Neural cell (in vitro differentiated cells): Measurements from ENCODE around the gene TAF3. TPM values are rescaled to one million over a fixed set of nuclear protein-coding genes. Genes with fewer than 3 reads are reported as not detected.

Experiments used
- H2AFZ ChIP-seq: fragments of 200-600, 300-800 bp; sonication (generic), shearing (Covaris generic); 2 replicates; pipeline ENCODE4 v1.6.0; 2014; ENCODE audit warnings: low read depth, mild to moderate bottlenecking, antibody characterized with exemption, low read length, moderate library complexity
- H3F3A ChIP-seq: fragments of 200-600 bp; shearing (Covaris generic); 2 replicates; pipeline ENCODE4 v1.6.1; 2016; ENCODE audit warnings: mild to moderate bottlenecking, moderate library complexity, mixed read lengths, antibody characterized with exemption, low read length; ENCODE audit not compliant: insufficient read depth, poor library complexity, severe bottlenecking
- H3K27ac ChIP-seq: fragments of 200-600, 300-800 bp; sonication (generic), shearing (Covaris generic); 2 replicates; pipeline ENCODE4 v1.5.1; 2014; ENCODE audit warnings: mild to moderate bottlenecking, low read length, moderate library complexity
- H3K27me3 ChIP-seq: fragments of 300-800, 200-600 bp; sonication (generic), shearing (Covaris generic); 2 replicates; pipeline ENCODE4 v1.6.0; 2014; ENCODE audit warnings: mild to moderate bottlenecking, low read depth, low read length, moderate library complexity; ENCODE audit not compliant: insufficient read depth
- H3K36me3 ChIP-seq: fragments of 300-800, 200-600 bp; sonication (generic), shearing (Covaris generic); 2 replicates; pipeline ENCODE4 v1.5.1; 2014; ENCODE audit warnings: mild to moderate bottlenecking, antibody characterized with exemption, low read length, moderate library complexity; ENCODE audit not compliant: insufficient read depth
- H3K4me2 ChIP-seq: fragments of 300-800, 200-600 bp; sonication (generic), shearing (Covaris generic); 2 replicates; pipeline ENCODE4 v1.6.0; 2014; ENCODE audit warnings: mild to moderate bottlenecking, low read length
- H3K4me3 ChIP-seq: fragments of 300-800, 200-600 bp; sonication (generic), shearing (Covaris generic); 2 replicates; pipeline ENCODE4 v1.5.1; 2014; ENCODE audit warnings: mild to moderate bottlenecking, low read length, moderate library complexity
- H3K79me2 ChIP-seq: fragments of 200-600 bp; shearing (Covaris generic); replicated peaks from 2 replicates; pipeline ENCODE4 v1.6.0; 2014; ENCODE audit warnings: mild to moderate bottlenecking, low read length, moderate library complexity; ENCODE audit not compliant: insufficient read depth
- H3K9ac ChIP-seq: fragments of 300-800, 200-600 bp; sonication (generic), shearing (Covaris generic); 2 replicates; pipeline ENCODE4 v1.6.1; 2016; ENCODE audit warnings: mild to moderate bottlenecking, low read length, mixed read lengths
- H3K9me2 ChIP-seq: fragments of 200-600 bp; shearing (Covaris generic); 2 replicates; pipeline ENCODE4 v1.6.1; 2016; ENCODE audit warnings: mild to moderate bottlenecking, low read length, mixed read lengths; ENCODE audit not compliant: insufficient read depth
- H3K9me3 ChIP-seq: fragments of 200-600, 300-800 bp; sonication (generic), shearing (Covaris generic); 2 replicates; pipeline ENCODE4 v1.6.1; 2016; ENCODE audit warnings: mild to moderate bottlenecking, mixed run types, low read length, moderate library complexity, mixed read lengths
- H4K20me1 ChIP-seq: fragments of 200-600 bp; shearing (Covaris generic); 2 replicates; pipeline ENCODE4 v1.6.1; 2016; ENCODE audit warnings: mild to moderate bottlenecking, mixed run types; ENCODE audit not compliant: insufficient read depth
- EP300 ChIP-seq: fragments of 450-650 bp; conservative IDR thresholded peaks from 2 replicates; pipeline ENCODE4 v1.6.1; 2014; ENCODE audit warnings: antibody characterized with exemption, mild to moderate bottlenecking, moderate library complexity; ENCODE audit not compliant: poor library complexity, severe bottlenecking
- EZH2 ChIP-seq: fragments of 200-600, 300-800 bp; shearing (Covaris generic), sonication (generic); IDR thresholded peaks from 2 replicates; pipeline ENCODE4 v1.6.1; 2014; ENCODE audit warnings: antibody characterized with exemption, low read length, borderline replicate concordance, mild to moderate bottlenecking; ENCODE audit not compliant: insufficient read depth, poor library complexity, severe bottlenecking
- MXI1 ChIP-seq: fragments of 450-650 bp; conservative IDR thresholded peaks from 2 replicates; pipeline ENCODE4 v1.6.1; 2014; ENCODE audit warnings: antibody characterized with exemption, mild to moderate bottlenecking; ENCODE audit not compliant: poor library complexity, severe bottlenecking
- POLR2AphosphoS5 ChIP-seq: IDR thresholded peaks from 2 replicates; pipeline ENCODE4 v1.6.1; 2012
- RAD21 ChIP-seq: fragments of 450-650 bp; conservative IDR thresholded peaks from 2 replicates; pipeline ENCODE4 v1.6.1; 2014; ENCODE audit warnings: antibody characterized with exemption, mild to moderate bottlenecking, moderate library complexity
- REST ChIP-seq: IDR thresholded peaks from 2 replicates; pipeline ENCODE4 v1.6.1; 2012; ENCODE audit warnings: borderline replicate concordance
- SMC3 ChIP-seq: fragments of 450-650 bp; conservative IDR thresholded peaks from 2 replicates; pipeline ENCODE4 v1.6.1; 2014; ENCODE audit warnings: antibody characterized with exemption, mild to moderate bottlenecking, moderate library complexity; ENCODE audit not compliant: poor library complexity
- TAF1 ChIP-seq: IDR thresholded peaks from 2 replicates; pipeline ENCODE4 v1.6.1; 2012; ENCODE audit warnings: low read depth
- polyA plus RNA-seq: library from polyadenylated mRNA; depleted of rRNA; stranded (reverse); fragments of >200 nt; gene quantifications from 2 replicates; pipeline ENCODE4 v1.2.3, GENCODE V29; 2014
- TF ChIP-seq, protein P1 (sequence below): fragments of 450-650 bp; IDR thresholded peaks from 2 replicates; pipeline ENCODE4 v1.5.1; 2014; ENCODE audit warnings: antibody characterized with exemption, mild to moderate bottlenecking, moderate library complexity; ENCODE audit not compliant: poor library complexity, severe bottlenecking

Gene TAF3
- polyA plus RNA-seq, 1 donor from 2014 or later, result 2.0 TPM

- no peaks in the 10 kb centered on the region for H3K9me2 ChIP-seq
- H4K20me1 ChIP-seq, result no peaks in the 10 kb centered on the region
- TF ChIP-seq EZH2, result no peak
- TF ChIP-seq MXI1, result no peak
- no peak for TF ChIP-seq REST
- no peak for TF ChIP-seq RAD21
- TF ChIP-seq, protein P1, sequence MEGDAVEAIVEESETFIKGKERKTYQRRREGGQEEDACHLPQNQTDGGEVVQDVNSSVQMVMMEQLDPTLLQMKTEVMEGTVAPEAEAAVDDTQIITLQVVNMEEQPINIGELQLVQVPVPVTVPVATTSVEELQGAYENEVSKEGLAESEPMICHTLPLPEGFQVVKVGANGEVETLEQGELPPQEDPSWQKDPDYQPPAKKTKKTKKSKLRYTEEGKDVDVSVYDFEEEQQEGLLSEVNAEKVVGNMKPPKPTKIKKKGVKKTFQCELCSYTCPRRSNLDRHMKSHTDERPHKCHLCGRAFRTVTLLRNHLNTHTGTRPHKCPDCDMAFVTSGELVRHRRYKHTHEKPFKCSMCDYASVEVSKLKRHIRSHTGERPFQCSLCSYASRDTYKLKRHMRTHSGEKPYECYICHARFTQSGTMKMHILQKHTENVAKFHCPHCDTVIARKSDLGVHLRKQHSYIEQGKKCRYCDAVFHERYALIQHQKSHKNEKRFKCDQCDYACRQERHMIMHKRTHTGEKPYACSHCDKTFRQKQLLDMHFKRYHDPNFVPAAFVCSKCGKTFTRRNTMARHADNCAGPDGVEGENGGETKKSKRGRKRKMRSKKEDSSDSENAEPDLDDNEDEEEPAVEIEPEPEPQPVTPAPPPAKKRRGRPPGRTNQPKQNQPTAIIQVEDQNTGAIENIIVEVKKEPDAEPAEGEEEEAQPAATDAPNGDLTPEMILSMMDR, result no peak
- no peak for TF ChIP-seq SMC3
- no peak for TF ChIP-seq POLR2AphosphoS5
- TF ChIP-seq TAF1, result no peak
- no peak for TF ChIP-seq EP300
- H3K9ac ChIP-seq, result no peak overlapping the region
- no peaks in the 10 kb centered on the region for H3K36me3 ChIP-seq
- H3K27me3 ChIP-seq, result no peaks in the 10 kb centered on the region
- H2AFZ ChIP-seq, result no peak overlapping the region
- H3K4me2 ChIP-seq, result no peak overlapping the region
- H3K27ac ChIP-seq, result no peak overlapping the region
- H3K79me2 ChIP-seq, result no peaks in the 10 kb centered on the region
- no peaks in the 10 kb centered on the region for H3K9me3 ChIP-seq
- no peak overlapping the region for H3K4me3 ChIP-seq
- H3F3A ChIP-seq, result no peaks in the 10 kb centered on the region
These were observed 43.8 kb downstream of the TAF3 start for GRCh38 chr10:7862121-7862514.

DNA sequence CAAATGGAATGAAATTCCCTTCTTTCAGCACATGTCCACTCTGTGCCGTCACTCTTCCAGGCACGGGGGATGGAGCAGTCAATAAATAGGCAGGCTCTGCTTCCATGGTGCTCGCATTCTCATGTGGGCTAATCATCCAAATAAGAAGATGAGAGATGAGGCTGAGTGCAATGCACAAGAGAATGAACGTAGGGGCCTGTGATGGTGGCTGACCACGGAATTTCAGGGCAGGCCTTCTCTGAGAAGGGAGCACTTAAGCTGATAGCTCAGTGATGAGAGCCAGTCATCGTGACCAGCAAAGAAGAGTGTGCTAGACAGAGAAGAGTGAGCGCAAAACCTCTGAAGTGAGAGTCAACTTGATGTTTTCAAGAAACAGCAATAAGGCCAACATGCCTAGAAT is 47.9 kb downstream of the TAF3 start:
- H3K9me2 ChIP-seq, result no peaks in the 10 kb centered on the region
- no peaks in the 10 kb centered on the region for H3K79me2 ChIP-seq
- no peaks in the 10 kb centered on the region for H3K36me3 ChIP-seq
- H3K4me3 ChIP-seq, result no peak overlapping the region
- no peak for TF ChIP-seq REST
- TF ChIP-seq TAF1, result no peak
- no peak for TF ChIP-seq RAD21
- TF ChIP-seq EZH2, result no peak
- TF ChIP-seq POLR2AphosphoS5, result no peak
- no peak for TF ChIP-seq EP300
- TF ChIP-seq, protein P1, result no peak
- no peak for TF ChIP-seq SMC3
- TF ChIP-seq MXI1, result no peak
- no peak overlapping the region for H2AFZ ChIP-seq
- no peaks in the 10 kb centered on the region for H4K20me1 ChIP-seq
- no peak overlapping the region for H3K4me2 ChIP-seq
- no peaks in the 10 kb centered on the region for H3K27me3 ChIP-seq
- no peaks in the 10 kb centered on the region for H3K9me3 ChIP-seq
- no peak overlapping the region for H3K27ac ChIP-seq
- H3K9ac ChIP-seq, result no peak overlapping the region
- no peaks in the 10 kb centered on the region for H3F3A ChIP-seq
